ENCODE measurements around the gene SORCS2. TPM values are rescaled to one million over a fixed set of nuclear protein-coding genes. Genes with fewer than 3 reads are reported as not detected.

Gene SORCS2
- total RNA-seq, 1 donor from 2014 or later, result 7.1 TPM

- no peaks in the 10 kb centered on the region for H3K9me3 Mint-ChIP-seq
- H3K4me3 Mint-ChIP-seq, result no peak overlapping the region
These were observed 108.4 kb downstream of the SORCS2 start for GRCh38 chr4:7300711-7301095.

GRCh38 chr4:7301126-7301785 is 108.9 kb downstream of the SORCS2 start:
- no peak for DNase-seq (ENCODE audit: low spot score in 2 of 2, unreplicated experiment in 2 of 2)
- no peak for TF ChIP-seq CTCF (IDR thresholded peaks at IDR 0.05; ENCODE audit: unreplicated experiment)
- peaks cover 6% of the 10 kb centered on the region for H3K27me3 Mint-ChIP-seq (ENCODE audit: low read depth)
- no peak overlapping the region for H3K4me3 Mint-ChIP-seq
- H3K9me3 Mint-ChIP-seq, result no peaks in the 10 kb centered on the region
- no peaks in the 10 kb centered on the region for H3K4me1 Mint-ChIP-seq
- no peaks in the 10 kb centered on the region for H3K36me3 Mint-ChIP-seq
- no peak overlapping the region for H3K27ac Mint-ChIP-seq

More at GRCh38 chr4:7300711-7301095, 108.4 kb downstream of the SORCS2 start:
- no peak for TF ChIP-seq CTCF (IDR thresholded peaks at IDR 0.05; ENCODE audit: unreplicated experiment)
- no peak for DNase-seq (ENCODE audit: low spot score in 2 of 2, unreplicated experiment in 2 of 2)
- Mint-ChIP-seq H3K36me3 (no peaks in the 10 kb centered on the region), H3K4me1 (no peaks in the 10 kb centered on the region), H3K27me3 (ENCODE audit: low read depth) (peaks cover 4% of the 10 kb centered on the region), H3K27ac (no peak overlapping the region)

GRCh38 chr4:7301846-7302630 is 109.7 kb downstream of the SORCS2 start:
- DNase-seq (ENCODE audit: low spot score in 2 of 2, unreplicated experiment in 2 of 2), result no peak
- H3K27me3 Mint-ChIP-seq (ENCODE audit: low read depth), result peaks cover 11% of the 10 kb centered on the region
- H3K4me1 Mint-ChIP-seq, result no peaks in the 10 kb centered on the region
- no peaks in the 10 kb centered on the region for H3K9me3 Mint-ChIP-seq
- no peak overlapping the region for H3K4me3 Mint-ChIP-seq
- no peak for TF ChIP-seq CTCF (IDR thresholded peaks at IDR 0.05; ENCODE audit: unreplicated experiment)
- no peak overlapping the region for H3K27ac Mint-ChIP-seq
- no peaks in the 10 kb centered on the region for H3K36me3 Mint-ChIP-seq

- H3K9me3 Mint-ChIP-seq, result no peaks in the 10 kb centered on the region
- H3K4me1 Mint-ChIP-seq, result no peaks in the 10 kb centered on the region
- no peak for TF ChIP-seq CTCF (IDR thresholded peaks at IDR 0.05; ENCODE audit: unreplicated experiment)
- no peak overlapping the region for H3K4me3 Mint-ChIP-seq
- H3K27me3 Mint-ChIP-seq (ENCODE audit: low read depth), result peaks cover 11% of the 10 kb centered on the region
- no peak for DNase-seq (ENCODE audit: low spot score in 2 of 2, unreplicated experiment in 2 of 2)
- H3K27ac Mint-ChIP-seq, result no peak overlapping the region
- no peaks in the 10 kb centered on the region for H3K36me3 Mint-ChIP-seq
These were observed 110.6 kb downstream of the SORCS2 start for GRCh38 chr4:7302781-7303404.

- Mint-ChIP-seq H3K9me3 (no peaks in the 10 kb centered on the region), H3K4me1 (no peaks in the 10 kb centered on the region), H3K27me3 (ENCODE audit: low read depth) (peaks cover 14% of the 10 kb centered on the region), H3K36me3 (no peaks in the 10 kb centered on the region), H3K27ac (no peak overlapping the region), H3K4me3 (no peak overlapping the region)
- TF ChIP-seq CTCF (IDR thresholded peaks at IDR 0.05; ENCODE audit: unreplicated experiment), result no peak
- no peak for DNase-seq (ENCODE audit: low spot score in 2 of 2, unreplicated experiment in 2 of 2)
These were observed 111.2 kb downstream of the SORCS2 start for GRCh38 chr4:7303561-7303960.

Data from mesothelial cell of epicardium (in vitro differentiated cells).